GM21529 (cell line): Measurements from ENCODE around the gene NPR2.

Experiments
- ATAC-seq: cut with Tn5 transposase; IDR thresholded peaks from one replicate; pipeline ENCODE4 v1.9.1; 2021; ENCODE audit not compliant: unreplicated experiment

The NPR2 gene

GRCh38 chr9:35791297-35791921, at the start of gene NPR2:
Gene NPR2 (plus strand): TSS chr9:35791591. CDS start chr9:35792409, 818 bp downstream.
- ATAC-seq = no peak

GRCh38 chr9:35741740-35742139, 49.7 kb upstream of the NPR2 start:
- no peak for ATAC-seq

- ATAC-seq = no peak
Observed at GRCh38 chr9:35743452-35743851, 47.9 kb upstream of the NPR2 start.

GRCh38 chr9:35743880-35744518, 47.4 kb upstream of the NPR2 start:
- no peak for ATAC-seq

- no peak for ATAC-seq
Observed at GRCh38 chr9:35745569-35745968, 45.8 kb upstream of the NPR2 start.

GRCh38 chr9:35746583-35746982, 44.8 kb upstream of the NPR2 start:
- ATAC-seq = no peak

GRCh38 chr9:35748242-35748857, 43.0 kb upstream of the NPR2 start:
- no peak for ATAC-seq

- ATAC-seq = peak; percentile 85
Observed at GRCh38 chr9:35748858-35749514, 42.4 kb upstream of the NPR2 start, which contains the start of the genes GBA2 and RGP1. Gene GBA2 (minus strand): TSS chr9:35749228. CDS start chr9:35748704, 524 bp downstream. Gene RGP1 (plus strand): TSS chr9:35749287. CDS start chr9:35749756, 469 bp downstream.

- ATAC-seq = peak; percentile 39
Observed at GRCh38 chr9:35749515-35750255, 41.7 kb upstream of the NPR2 start.

GRCh38 chr9:35750256-35750531, 41.2 kb upstream of the NPR2 start:
- no peak for ATAC-seq

- ATAC-seq = no peak
Observed at GRCh38 chr9:35753466-35753865, 37.9 kb upstream of the NPR2 start.

GRCh38 chr9:35754264-35754663, 37.1 kb upstream of the NPR2 start, which contains the start of gene MSMP:
Gene MSMP (minus strand): TSS chr9:35754276. CDS start chr9:35754129, 147 bp downstream.
- ATAC-seq = no peak

GRCh38 chr9:35755071-35755470, 36.3 kb upstream of the NPR2 start:
- ATAC-seq = no peak

- ATAC-seq = peak; percentile 64
Observed at GRCh38 chr9:35756275-35757225, 34.8 kb upstream of the NPR2 start.

- ATAC-seq = peak; percentile 44
Observed at GRCh38 chr9:35757226-35757891, 34.0 kb upstream of the NPR2 start.

GRCh38 chr9:35757892-35758275, 33.5 kb upstream of the NPR2 start:
- no peak for ATAC-seq

GRCh38 chr9:35758475-35759050, 32.8 kb upstream of the NPR2 start:
- ATAC-seq = no peak

- ATAC-seq = no peak
Observed at GRCh38 chr9:35759795-35760194, 31.6 kb upstream of the NPR2 start.

GRCh38 chr9:35760651-35761050, 30.7 kb upstream of the NPR2 start:
- no peak for ATAC-seq
